Activated naive CD4-positive, alpha-beta T cell treated with anti-CD3 and anti-CD28 coated beads, Interleukin-2, amount 50 U/mL, for 72 hours (primary cell): Measurements from ENCODE around the gene MEGF11. TPM values are rescaled to one million over a fixed set of nuclear protein-coding genes. Genes with fewer than 3 reads are reported as not detected.

ENCODE experiments used
- ATAC-seq, 2 donors: fragments of 150-1000 bp; cut with Tn5 transposase; 2 replicates each; pipeline ENCODE4 v1.10.0; 2021; ENCODE audit warnings: mild to moderate bottlenecking in 2 of 2, moderate library complexity in 2 of 2
- DNase-seq, 2 donors: peaks; one replicate each; pipeline ENCODE4 v3.0.0; 2021 to 2022; ENCODE audit warnings: low spot score in 2 of 2
- H3K27ac Mint-ChIP-seq, 2 donors: one replicate each; pipeline ENCODE4 v1.8.0; 2022; ENCODE audit warnings: mild to moderate bottlenecking in 2 of 2, mixed read lengths in 2 of 2
- H3K36me3 Mint-ChIP-seq, 2 donors: one replicate each; pipeline ENCODE4 v1.8.0; 2022; ENCODE audit warnings: mixed read lengths in 2 of 2
- H3K9me3 Mint-ChIP-seq, 2 donors: one replicate each; pipeline ENCODE4 v1.8.0; 2022; ENCODE audit warnings: mixed read lengths in 2 of 2
- total RNA-seq, 2 donors: library from RNA; stranded (reverse); gene quantifications; one replicate each; pipeline ENCODE4 v1.2.3, GENCODE V29; 2022

MEGF11 gene
- total RNA-seq, 2 donors from 2014 or later: not detected

DNA sequence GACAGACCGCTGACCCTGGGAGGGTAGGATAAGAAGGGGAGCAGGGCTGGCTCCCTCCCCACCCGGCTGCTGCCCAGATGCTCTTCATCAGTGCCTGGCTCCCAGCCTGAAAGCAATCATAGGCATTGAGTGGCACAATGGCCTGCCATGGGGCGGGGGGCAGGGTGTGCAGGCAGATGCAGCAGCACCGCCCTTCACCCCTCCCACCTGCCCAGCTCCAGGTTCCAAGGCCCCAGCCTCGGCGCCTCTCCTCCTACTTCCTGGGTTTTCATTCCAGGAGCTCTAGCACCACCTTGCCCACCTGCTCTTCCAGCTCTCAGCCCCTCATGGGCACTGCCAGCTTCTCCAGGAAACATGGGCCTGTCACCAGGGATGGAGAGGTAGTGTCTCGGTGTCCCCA lies 101.7 kb downstream of the MEGF11 start:
- H3K9me3 Mint-ChIP-seq: no peaks in the 10 kb centered on the region
- H3K27ac Mint-ChIP-seq: no peak overlapping the region
- no peak for DNase-seq
- H3K36me3 Mint-ChIP-seq: no peaks in the 10 kb centered on the region
- ATAC-seq: no peak

DNA sequence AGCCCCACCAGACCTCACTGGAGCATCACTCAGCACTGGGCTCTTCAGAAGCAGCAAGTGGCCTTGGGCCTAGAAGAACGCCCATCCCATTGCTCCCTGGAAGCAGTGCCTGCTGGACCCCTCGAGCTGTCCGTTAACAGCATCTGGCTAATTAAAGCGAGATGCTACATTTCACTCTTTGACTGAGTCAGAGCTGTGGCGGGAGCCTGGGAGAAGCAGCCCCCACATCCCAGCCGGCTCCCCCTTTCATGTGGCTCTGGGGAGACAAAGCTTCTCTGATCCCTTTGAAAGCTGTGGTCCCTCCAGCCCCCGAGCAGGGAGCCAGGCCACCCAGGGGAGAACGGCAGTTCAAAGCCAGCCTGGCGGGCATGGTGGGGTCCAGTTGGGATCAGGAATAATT lies 103.7 kb downstream of the MEGF11 start:
- DNase-seq: no peak
- no peaks in the 10 kb centered on the region for H3K36me3 Mint-ChIP-seq
- no peaks in the 10 kb centered on the region for H3K9me3 Mint-ChIP-seq
- H3K27ac Mint-ChIP-seq: no peak overlapping the region
- no peak for ATAC-seq

DNA sequence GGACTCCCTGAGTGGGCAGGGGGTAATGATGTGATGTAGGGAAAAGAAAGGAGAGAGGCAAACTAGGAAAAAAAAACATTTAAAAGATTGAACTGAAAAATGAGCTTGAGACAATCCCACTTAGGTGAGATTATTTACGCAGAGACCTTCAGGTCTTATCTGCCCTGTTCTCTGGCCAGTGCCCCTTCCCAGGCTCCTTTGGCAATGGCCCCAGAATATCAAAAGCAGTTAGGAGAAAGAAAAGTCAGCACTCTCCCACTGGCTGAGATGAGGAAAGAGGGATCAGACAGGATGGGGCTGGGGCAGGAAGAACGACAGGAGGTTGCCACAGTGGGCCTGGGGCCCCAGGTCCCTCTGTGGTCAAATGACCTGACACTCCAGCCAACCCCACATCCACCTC lies 105.4 kb downstream of the MEGF11 start:
- no peak overlapping the region for H3K27ac Mint-ChIP-seq
- no peaks in the 10 kb centered on the region for H3K9me3 Mint-ChIP-seq
- ATAC-seq: no peak
- no peak for DNase-seq
- no peaks in the 10 kb centered on the region for H3K36me3 Mint-ChIP-seq

DNA sequence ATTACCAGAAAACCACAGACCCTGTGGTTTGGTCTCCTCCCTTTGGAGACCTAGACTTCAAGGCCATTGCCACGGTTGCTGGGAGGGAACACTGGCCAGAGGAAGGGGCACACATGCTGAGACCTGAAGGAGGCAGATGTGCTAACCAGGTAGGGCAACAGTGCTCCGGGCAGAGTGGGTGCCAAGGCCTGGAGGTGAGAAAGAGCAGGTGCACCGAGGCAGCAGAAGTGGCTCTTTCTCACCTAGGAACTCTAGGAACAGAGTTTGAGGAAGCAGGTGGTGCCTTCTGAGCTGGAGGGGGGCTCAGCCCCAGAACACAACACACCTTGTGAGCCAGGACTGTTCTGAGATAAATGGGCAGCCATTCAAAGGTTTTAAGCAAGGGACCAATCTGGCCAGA lies 106.1 kb downstream of the MEGF11 start:
- H3K9me3 Mint-ChIP-seq: no peaks in the 10 kb centered on the region
- no peaks in the 10 kb centered on the region for H3K36me3 Mint-ChIP-seq
- DNase-seq: no peak
- no peak for ATAC-seq
- no peak overlapping the region for H3K27ac Mint-ChIP-seq

DNA sequence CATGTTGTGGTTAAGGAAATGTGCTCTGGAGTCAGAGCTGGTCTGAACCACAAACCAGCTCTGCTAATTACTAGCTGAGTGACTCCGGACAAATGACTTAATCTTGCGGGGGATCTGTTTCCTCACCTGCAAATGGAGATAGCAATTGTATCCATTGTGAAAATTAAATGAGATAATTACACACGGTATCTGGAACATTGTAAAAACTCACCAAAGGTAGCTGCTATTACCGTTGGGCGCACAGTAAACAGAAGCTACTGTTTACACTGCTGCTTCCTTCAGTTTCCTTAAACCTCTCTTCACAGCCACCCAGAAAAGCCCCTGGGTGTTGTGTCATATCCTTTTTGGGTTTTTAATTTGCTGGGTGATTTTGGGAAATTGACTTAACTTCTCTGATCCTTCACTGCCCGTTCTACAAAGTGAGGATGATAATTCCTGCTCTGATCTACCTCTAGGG lies 107.8 kb downstream of the MEGF11 start:
- Mint-ChIP-seq H3K9me3 (no peaks in the 10 kb centered on the region), H3K27ac (peak overlapping the region in 1 of 2 donors; percentile 25), H3K36me3 (no peaks in the 10 kb centered on the region)
- DNase-seq (no peak), ATAC-seq (no peak)

DNA sequence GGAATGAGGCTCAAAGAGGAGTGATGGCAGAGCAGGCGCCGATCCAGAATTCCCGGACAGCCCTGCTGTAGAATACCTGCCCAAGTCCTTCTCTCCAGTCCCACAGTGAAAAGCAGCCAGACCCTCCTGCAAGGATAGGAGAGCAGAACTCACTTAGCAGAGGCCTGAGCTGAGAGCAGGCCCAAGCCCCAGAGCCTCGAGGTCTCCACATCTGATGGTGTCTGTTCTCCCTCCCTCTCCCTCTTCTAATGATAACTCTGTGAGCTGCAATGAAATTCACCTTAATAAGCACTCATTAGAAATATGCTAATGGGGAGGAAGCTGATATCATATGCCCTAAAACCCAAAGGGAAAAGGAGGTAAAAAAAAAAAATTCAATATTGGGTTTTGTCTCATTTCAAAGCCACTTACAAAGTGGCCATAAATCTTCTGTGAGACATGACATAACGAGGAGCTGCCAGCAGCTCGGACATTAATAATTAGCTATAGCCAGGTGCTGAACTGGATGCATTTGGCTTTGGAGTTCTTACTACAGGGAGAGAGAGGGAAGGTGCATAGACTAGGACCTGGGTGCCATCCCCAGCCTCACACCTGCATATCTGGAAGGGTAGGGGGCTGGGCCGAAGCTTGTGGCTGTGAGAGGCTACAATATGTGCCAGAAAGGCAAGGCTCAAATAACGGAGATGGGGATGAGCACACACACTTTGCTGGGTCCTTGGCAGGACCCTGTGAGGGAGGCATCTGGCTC lies 108.4 kb downstream of the MEGF11 start:
- H3K9me3 Mint-ChIP-seq: no peaks in the 10 kb centered on the region
- no peak overlapping the region for H3K27ac Mint-ChIP-seq
- no peaks in the 10 kb centered on the region for H3K36me3 Mint-ChIP-seq
- no peak for DNase-seq
- ATAC-seq: no peak

DNA sequence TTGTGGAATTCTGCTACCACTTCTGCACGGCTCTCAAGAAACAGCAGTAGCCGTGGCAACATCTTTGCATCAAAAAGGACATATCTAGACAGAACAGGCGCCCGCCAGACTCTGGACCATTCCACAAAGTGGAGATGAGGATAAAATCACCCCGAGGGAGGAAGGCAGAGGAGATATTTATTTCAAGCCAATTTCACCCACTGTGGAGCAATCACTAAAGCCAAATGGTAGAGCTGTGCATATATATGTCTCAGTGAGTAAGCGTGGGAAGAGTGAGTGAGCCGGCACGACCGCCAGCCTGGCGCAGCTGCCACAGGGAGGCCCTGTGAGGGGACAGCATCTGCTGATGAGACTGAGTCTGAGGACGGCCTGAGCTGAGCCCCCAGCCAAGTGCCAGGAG lies 111.3 kb downstream of the MEGF11 start:
- no peak for DNase-seq
- no peaks in the 10 kb centered on the region for H3K36me3 Mint-ChIP-seq
- ATAC-seq: no peak
- no peaks in the 10 kb centered on the region for H3K9me3 Mint-ChIP-seq
- no peak overlapping the region for H3K27ac Mint-ChIP-seq

DNA sequence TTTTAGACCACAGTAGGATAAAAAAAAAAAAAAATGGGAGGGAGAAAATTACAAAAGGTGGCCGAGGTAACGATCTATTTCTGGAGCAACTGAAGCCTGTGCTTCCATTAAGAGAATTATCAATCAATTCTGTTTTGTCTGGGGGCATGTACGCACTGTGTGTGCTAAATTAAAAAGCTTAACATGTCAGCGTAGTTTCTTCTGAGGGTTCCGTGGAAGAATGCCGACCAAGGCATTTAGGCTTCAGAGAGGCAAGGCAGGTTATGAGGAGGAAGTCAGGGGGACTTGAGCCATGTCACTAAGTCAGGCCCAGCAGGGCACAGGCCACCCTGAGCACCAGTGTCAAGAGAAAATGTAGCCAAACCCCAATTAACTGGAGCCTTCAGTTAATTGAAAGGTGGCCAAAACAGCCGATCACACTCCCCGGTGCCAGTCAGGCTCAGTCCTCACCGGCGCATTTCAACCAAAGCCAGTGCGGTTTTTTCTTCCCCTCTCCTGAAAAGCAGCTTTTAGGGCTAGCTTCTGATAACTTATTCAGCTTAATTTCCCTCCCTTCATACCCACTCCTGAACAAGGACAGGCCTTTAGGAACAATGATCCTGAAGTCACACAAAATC lies 113.9 kb downstream of the MEGF11 start:
- no peak for DNase-seq
- ATAC-seq: no peak
- Mint-ChIP-seq H3K36me3 (no peaks in the 10 kb centered on the region), H3K27ac (no peak overlapping the region), H3K9me3 (no peaks in the 10 kb centered on the region)

DNA sequence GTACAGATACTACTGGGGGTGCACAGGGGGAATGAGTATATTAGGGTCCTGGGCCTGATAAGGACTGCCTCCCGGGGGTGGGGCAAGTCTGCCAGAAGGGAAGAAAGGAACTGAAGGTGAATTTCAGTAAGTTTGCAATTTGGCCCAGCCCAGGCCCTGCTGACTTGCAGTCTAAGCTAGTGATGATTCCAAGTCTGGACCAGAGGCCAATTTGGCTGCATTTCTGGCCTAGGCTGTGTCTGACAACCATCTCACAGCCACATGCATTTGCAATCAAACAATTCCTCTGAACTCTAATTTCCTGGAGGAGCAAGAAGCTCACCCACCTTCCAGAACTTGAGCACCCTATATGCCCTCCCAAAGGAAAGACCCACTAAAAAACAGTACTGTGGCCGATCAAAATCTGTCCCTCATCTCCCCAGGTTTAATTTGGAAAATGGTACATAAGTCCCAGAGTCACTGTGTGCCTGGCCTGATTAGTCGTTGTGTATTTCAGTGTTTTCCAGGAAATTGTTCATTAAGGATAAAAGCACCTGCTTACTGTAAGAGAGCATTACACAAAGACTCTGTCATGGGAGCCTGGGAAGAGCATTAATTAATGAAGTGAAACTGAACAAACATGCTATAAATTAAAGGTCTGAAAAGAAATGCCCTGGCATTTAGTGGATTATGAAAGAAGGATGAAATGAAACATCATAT lies 114.5 kb downstream of the MEGF11 start:
- Mint-ChIP-seq H3K27ac (no peak overlapping the region), H3K9me3 (no peaks in the 10 kb centered on the region), H3K36me3 (no peaks in the 10 kb centered on the region)
- DNase-seq (no peak), ATAC-seq (no peak)

DNA sequence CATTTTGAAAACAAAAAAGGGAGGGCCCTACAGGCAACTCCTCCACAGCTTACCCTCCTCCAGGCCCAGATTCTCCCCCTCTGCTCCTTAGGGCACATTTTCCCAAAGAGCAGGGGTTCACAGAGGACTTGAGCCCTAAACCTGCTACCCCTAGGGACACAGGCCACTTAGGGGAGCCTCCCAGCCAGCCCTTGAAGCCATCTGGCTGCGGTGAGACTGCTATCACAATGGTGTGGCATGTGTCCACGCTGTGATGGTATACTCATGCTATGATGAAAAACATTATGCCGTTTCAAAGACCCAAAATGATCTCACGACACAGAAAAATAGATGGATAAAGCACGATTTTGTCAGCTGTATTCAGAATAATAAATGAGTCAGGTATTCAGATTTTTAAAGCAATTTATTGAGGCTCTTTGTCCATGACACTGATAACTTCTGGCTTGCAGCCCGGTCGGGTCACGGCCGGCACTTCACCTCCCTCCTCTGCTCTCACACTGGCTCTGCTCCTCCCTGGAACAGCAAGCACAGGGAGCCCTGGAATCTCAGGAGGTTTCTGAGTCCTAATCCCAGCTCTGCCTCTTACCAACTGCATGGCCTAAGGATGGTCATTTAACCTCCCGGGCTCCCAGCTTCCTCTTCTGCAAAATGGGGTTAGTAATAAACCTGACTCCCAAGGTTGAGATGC lies 115.3 kb downstream of the MEGF11 start:
- Mint-ChIP-seq H3K9me3 (no peaks in the 10 kb centered on the region), H3K27ac (no peak overlapping the region)

DNA sequence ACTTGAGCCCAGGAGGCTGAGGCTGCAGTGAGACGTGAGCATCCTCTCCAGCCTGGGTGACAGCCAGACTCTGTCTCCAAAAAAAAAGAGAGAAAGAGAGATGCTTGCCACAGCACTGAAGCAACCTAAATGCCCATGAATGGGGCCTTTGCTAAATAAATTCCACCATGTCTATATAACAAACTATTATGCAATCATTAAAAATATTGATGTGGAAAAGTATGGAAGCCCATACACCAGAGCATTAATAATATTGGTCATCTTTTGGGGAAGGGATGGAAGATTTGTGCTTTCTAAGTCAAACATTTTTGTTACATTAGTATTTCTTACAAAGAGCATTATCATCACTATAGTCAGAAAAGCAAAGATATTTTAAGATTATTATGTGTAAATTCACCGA lies 116.6 kb downstream of the MEGF11 start:
- no peaks in the 10 kb centered on the region for H3K36me3 Mint-ChIP-seq
- ATAC-seq (no peak), DNase-seq (no peak)
- no peaks in the 10 kb centered on the region for H3K9me3 Mint-ChIP-seq
- H3K27ac Mint-ChIP-seq: no peak overlapping the region

More for the DNA sequence above, 115.3 kb downstream of the MEGF11 start:
- ATAC-seq (no peak), DNase-seq (no peak)
- H3K36me3 Mint-ChIP-seq: no peaks in the 10 kb centered on the region

DNA sequence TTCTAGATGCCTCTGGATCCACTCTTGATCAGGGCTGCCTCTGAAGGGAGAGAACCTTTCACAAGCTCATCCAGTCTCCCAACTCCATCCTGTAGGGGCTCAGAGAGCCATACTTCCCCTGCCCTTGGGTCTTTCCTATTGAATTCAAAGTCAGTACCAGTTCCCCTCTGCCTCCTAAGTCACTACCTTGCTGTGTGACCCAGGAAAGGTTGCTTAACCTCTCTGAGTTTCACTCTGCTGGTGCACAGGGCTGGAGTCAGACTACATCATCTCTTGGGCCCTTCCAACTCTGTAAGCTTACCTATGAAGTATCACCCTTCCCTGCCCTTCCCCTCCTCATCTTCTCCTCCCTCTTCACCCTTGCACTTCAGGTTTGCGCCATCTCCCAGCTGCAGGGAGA lies 117.9 kb downstream of the MEGF11 start:
- no peak for ATAC-seq
- no peak for DNase-seq
- H3K36me3 Mint-ChIP-seq: no peaks in the 10 kb centered on the region
- no peaks in the 10 kb centered on the region for H3K9me3 Mint-ChIP-seq
- no peak overlapping the region for H3K27ac Mint-ChIP-seq

DNA sequence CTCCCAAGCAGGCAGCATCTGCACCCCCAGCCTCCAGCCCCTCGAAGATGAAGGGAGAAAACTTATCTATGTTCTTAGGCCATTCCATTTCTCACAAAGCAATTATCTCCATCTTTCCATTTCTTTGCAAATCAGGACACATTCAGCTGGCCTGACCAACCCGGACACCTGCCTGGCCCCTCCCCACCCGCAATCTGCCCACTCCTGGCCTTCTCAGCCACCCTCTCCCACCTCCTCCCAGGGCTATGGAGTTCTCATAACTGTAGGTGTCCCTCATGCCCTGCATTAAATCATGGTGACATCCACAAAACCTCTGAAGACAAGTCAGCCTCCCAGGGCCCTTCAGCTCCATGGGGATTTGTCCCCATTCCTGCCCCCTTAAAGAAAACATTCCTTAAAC lies 119.3 kb downstream of the MEGF11 start:
- ATAC-seq: no peak
- no peaks in the 10 kb centered on the region for H3K9me3 Mint-ChIP-seq
- H3K27ac Mint-ChIP-seq: peak overlapping the region in 1 of 2 donors; percentile 18
- DNase-seq: no peak
- H3K36me3 Mint-ChIP-seq: no peaks in the 10 kb centered on the region

DNA sequence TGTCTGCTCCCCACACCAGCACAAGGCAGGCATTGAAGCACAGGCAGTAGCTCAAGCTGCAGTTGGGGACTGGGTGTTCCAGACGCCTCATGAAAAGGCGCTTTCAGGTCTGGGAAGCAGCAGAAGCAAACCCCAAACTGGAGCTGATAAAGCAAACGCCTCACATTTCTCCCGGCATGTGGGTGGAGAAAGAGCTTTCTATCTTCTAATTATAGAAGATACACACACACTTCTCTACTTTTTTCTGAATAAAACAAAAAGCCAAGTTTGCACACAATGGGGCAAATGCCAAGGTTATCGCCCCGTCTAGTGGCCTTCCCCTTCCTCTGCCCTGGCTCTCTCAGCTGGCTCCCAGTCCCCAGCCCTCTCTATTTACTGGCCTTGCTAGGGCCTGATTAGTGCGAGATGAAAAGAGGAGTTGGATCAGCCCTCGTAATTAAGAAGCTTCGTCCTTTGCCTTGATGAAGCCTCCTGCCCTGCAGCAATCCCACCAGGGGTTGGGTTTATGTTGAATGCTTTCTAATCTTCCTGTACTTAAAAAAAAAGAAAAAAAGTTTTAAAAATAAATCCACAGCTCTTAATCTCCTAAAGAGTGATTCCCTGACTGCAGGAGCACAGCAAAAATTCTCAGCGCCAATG lies 120.2 kb downstream of the MEGF11 start:
- Mint-ChIP-seq H3K9me3 (no peaks in the 10 kb centered on the region), H3K36me3 (no peaks in the 10 kb centered on the region), H3K27ac (peak overlapping the region in 1 of 2 donors; percentile 18)
- DNase-seq (no peak), ATAC-seq (no peak)

DNA sequence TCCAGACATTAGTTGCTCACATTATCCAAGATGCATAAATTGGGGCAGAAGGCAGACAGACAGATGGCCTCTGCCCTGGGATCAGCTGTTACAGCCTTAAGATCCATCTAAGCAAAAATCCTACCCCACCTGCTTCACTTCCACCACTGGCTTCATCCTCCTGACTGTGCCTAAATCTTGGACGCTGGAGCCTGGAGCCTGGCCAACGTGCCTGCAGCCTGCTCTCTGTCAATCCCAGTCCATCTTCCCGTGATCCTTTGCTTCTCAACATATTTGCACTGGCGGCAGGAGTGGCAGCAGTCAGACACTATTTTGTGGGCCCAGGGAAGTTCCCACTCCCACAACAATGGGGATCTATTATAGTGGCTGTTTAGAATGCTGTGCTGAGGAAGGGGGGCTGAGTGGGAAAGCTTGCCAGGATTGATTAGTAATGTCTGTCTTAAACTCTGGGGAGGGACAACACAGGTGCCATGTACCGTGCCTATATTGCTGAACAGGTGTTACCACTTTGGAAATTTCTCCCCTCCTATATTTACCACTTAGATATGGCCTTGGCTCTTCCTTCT lies 121.2 kb downstream of the MEGF11 start:
- no peak overlapping the region for H3K27ac Mint-ChIP-seq
- DNase-seq (no peak), ATAC-seq (no peak)
- H3K9me3 Mint-ChIP-seq: no peaks in the 10 kb centered on the region
- no peaks in the 10 kb centered on the region for H3K36me3 Mint-ChIP-seq

DNA sequence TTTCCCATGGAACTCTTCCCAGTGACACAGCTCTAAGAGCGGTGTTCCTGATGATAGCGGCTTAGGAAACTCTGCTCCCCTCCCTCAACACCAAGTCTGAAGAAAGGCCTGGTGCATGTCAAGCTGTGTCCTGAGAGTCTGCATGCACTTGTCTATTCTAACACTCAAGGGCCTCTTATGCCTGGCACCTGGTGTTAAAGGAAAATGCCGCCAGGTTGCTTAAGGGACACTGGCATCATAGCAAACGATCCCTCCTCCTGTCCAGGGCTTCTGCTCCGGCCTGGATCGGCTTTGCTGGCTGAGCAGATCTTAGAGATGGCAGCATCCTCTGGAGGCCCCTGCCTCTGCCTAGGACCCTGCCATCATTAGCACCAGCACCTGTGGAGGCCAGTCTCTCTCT lies 121.7 kb downstream of the MEGF11 start:
- H3K9me3 Mint-ChIP-seq: no peaks in the 10 kb centered on the region
- H3K36me3 Mint-ChIP-seq: no peaks in the 10 kb centered on the region
- no peak overlapping the region for H3K27ac Mint-ChIP-seq
- DNase-seq (no peak), ATAC-seq (no peak)
